Measurements from ENCODE around the gene PACC1.

GRCh38 chr1:212401042-212401441, 13.6 kb downstream of the PACC1 start:
- TF ChIP-seq CTCF (IDR thresholded peaks at IDR 0.05) = no peak
- no peak for TF ChIP-seq NR1H2 (CRISPR knock-in tag; IDR thresholded peaks at IDR 0.05)
- TF ChIP-seq STAT6 (CRISPR knock-in tag; conservative IDR thresholded peaks at IDR 0.05; ENCODE audit: low read depth) = no peak
- no peak for TF ChIP-seq JUN (CRISPR knock-in tag; IDR thresholded peaks at IDR 0.05)
- no peak for TF ChIP-seq ZNF138 (CRISPR knock-in tag; conservative IDR thresholded peaks at IDR 0.05)
- TF ChIP-seq ZNF281 (CRISPR knock-in tag; IDR thresholded peaks at IDR 0.05) = no peak
